SK-N-SH treated with all-trans-retinoic acid at 6 μM for 48 hours (cell line): ENCODE data around the gene ZNF749.

Source experiments
- ATAC-seq: fragments of 200-7000 bp; cut with Tn5 transposase; 3 replicates; pipeline ENCODE4 v1.9.1; 2020; ENCODE audit warnings: mild to moderate bottlenecking, moderate library complexity
- ARNTL ChIP-seq: fragments of 450-650 bp; formaldehyde crosslinking; IDR thresholded peaks from 2 replicates; pipeline ENCODE4 v1.5.0; 2020; ENCODE audit warnings: low read depth, mild to moderate bottlenecking, moderate library complexity, borderline replicate concordance
- BACH2 ChIP-seq: fragments of 250-450 bp; sonication (Bioruptor Pico); IDR thresholded peaks from 2 replicates; pipeline ENCODE4 v1.9.0; 2021; ENCODE audit warnings: mild to moderate bottlenecking, borderline replicate concordance
- CSDC2 ChIP-seq: fragments of 250-450 bp; sonication (Bioruptor Pico); IDR thresholded peaks from 2 replicates; pipeline ENCODE4 v1.5.0; 2020; ENCODE audit warnings: mild to moderate bottlenecking, moderate library complexity
- GLIS3 ChIP-seq: fragments of 250-450 bp; sonication (Bioruptor Pico); IDR thresholded peaks from 2 replicates; pipeline ENCODE4 v1.5.0; 2020; ENCODE audit warnings: mild to moderate bottlenecking, moderate library complexity
- ISL1 ChIP-seq: fragments of 250-450 bp; sonication (Bioruptor Pico); IDR thresholded peaks from 2 replicates; pipeline ENCODE4 v2.1.2; 2022; ENCODE audit warnings: mild to moderate bottlenecking, moderate library complexity
- OSR1 ChIP-seq: fragments of 250-450 bp; sonication (Bioruptor Pico); IDR thresholded peaks from 2 replicates; pipeline ENCODE4 v1.8.0; 2022; ENCODE audit warnings: moderate library complexity, mild to moderate bottlenecking, inconsistent platforms
- RARB ChIP-seq: fragments of 250-450 bp; sonication (Bioruptor Pico); IDR thresholded peaks from 2 replicates; pipeline ENCODE4 v1.8.0; 2021; ENCODE audit warnings: mild to moderate bottlenecking, moderate library complexity
- SNAI2 ChIP-seq: fragments of 250-450 bp; sonication (Bioruptor Pico); IDR thresholded peaks from 2 replicates; pipeline ENCODE4 v1.5.0; 2020; ENCODE audit warnings: mild to moderate bottlenecking, moderate library complexity
- TCF4 ChIP-seq: fragments of 250-450 bp; sonication (Bioruptor Pico); IDR thresholded peaks from 2 replicates; pipeline ENCODE4 v1.8.0; 2021; ENCODE audit warnings: mild to moderate bottlenecking, moderate library complexity, borderline replicate concordance
- TOX ChIP-seq: fragments of 250-450 bp; sonication (Bioruptor Pico); IDR thresholded peaks from 2 replicates; pipeline ENCODE4 v1.8.0; 2021; ENCODE audit warnings: mild to moderate bottlenecking, moderate library complexity, borderline replicate concordance
- ZC3H10 ChIP-seq: fragments of 250-450 bp; sonication (Bioruptor Pico); IDR thresholded peaks from 2 replicates; pipeline ENCODE4 v1.5.1; 2021; ENCODE audit warnings: mild to moderate bottlenecking, moderate library complexity
- ZFP3 ChIP-seq: fragments of 250-450 bp; sonication (Bioruptor Pico); IDR thresholded peaks from 2 replicates; pipeline ENCODE4 v1.5.0; 2020; ENCODE audit warnings: mild to moderate bottlenecking, moderate library complexity
- ZFP30 ChIP-seq: fragments of 450-650 bp; formaldehyde crosslinking; IDR thresholded peaks from 2 replicates; pipeline ENCODE4 v1.5.0; 2022; ENCODE audit warnings: mild to moderate bottlenecking, moderate library complexity
- ZNF565 ChIP-seq: fragments of 450-650 bp; formaldehyde crosslinking; conservative IDR thresholded peaks from 2 replicates; pipeline ENCODE4 v1.5.0; 2020; ENCODE audit warnings: low read depth, mild to moderate bottlenecking, moderate library complexity
- ZNF70 ChIP-seq: fragments of 450-650 bp; formaldehyde crosslinking; IDR thresholded peaks from 2 replicates; pipeline ENCODE4 v1.5.0; 2020; ENCODE audit warnings: mild to moderate bottlenecking, moderate library complexity
- TF ChIP-seq, protein P1 (sequence below): fragments of 250-450 bp; sonication (Bioruptor Pico); IDR thresholded peaks from 2 replicates; pipeline ENCODE4 v1.5.1; 2021; ENCODE audit warnings: mild to moderate bottlenecking, moderate library complexity
- TF ChIP-seq, protein P2 (sequence below): fragments of 250-450 bp; sonication (Bioruptor Pico); IDR thresholded peaks from 2 replicates; pipeline ENCODE4 v1.8.0; 2020; ENCODE audit warnings: mild to moderate bottlenecking, moderate library complexity, borderline replicate concordance
- TF ChIP-seq, protein P3 (sequence below): fragments of 250-450 bp; sonication (Bioruptor Pico); IDR thresholded peaks from 2 replicates; pipeline ENCODE4 v1.8.0; 2021; ENCODE audit warnings: low read depth, mild to moderate bottlenecking, moderate library complexity, borderline replicate concordance
- TF ChIP-seq, protein P4 (sequence below): fragments of 250-450 bp; sonication (Bioruptor Pico); IDR thresholded peaks from 2 replicates; pipeline ENCODE4 v1.5.1; 2020; ENCODE audit warnings: low read depth, mild to moderate bottlenecking, moderate library complexity

The ZNF749 gene

DNA sequence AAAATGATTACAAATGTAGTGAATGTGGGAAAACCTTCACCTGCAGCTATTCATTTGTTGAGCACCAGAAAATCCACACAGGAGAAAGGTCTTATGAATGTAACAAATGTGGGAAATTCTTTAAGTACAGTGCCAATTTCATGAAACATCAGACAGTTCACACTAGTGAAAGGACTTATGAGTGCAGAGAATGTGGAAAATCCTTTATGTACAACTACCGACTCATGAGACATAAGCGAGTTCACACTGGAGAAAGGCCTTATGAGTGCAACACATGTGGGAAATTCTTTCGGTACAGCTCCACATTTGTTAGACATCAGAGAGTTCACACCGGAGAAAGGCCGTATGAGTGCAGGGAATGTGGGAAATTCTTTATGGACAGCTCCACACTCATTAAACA is 36.3 kb upstream of the ZNF749 start (continued):
- TF ChIP-seq ZC3H10 (CRISPR knock-in tag), result no peak

- TF ChIP-seq, protein P1, sequence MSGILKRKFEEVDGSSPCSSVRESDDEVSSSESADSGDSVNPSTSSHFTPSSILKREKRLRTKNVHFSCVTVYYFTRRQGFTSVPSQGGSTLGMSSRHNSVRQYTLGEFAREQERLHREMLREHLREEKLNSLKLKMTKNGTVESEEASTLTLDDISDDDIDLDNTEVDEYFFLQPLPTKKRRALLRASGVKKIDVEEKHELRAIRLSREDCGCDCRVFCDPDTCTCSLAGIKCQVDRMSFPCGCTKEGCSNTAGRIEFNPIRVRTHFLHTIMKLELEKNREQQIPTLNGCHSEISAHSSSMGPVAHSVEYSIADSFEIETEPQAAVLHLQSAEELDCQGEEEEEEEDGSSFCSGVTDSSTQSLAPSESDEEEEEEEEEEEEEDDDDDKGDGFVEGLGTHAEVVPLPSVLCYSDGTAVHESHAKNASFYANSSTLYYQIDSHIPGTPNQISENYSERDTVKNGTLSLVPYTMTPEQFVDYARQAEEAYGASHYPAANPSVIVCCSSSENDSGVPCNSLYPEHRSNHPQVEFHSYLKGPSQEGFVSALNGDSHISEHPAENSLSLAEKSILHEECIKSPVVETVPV, result no peak
- TF ChIP-seq CSDC2 (CRISPR knock-in tag) (no peak), ZC3H10 (CRISPR knock-in tag) (no peak), GLIS3 (CRISPR knock-in tag) (no peak), ZFP30 (CRISPR knock-in tag) (no peak), ZNF565 (no peak), SNAI2 (CRISPR knock-in tag) (no peak), TCF4 (no peak), ISL1 (CRISPR knock-in tag) (no peak), OSR1 (CRISPR knock-in tag) (no peak), ZFP3 (no peak), ZNF70 (CRISPR knock-in tag) (no peak), RARB (CRISPR knock-in tag) (no peak), ARNTL (CRISPR knock-in tag) (no peak), BACH2 (CRISPR knock-in tag) (no peak)
- TF ChIP-seq, protein P2, sequence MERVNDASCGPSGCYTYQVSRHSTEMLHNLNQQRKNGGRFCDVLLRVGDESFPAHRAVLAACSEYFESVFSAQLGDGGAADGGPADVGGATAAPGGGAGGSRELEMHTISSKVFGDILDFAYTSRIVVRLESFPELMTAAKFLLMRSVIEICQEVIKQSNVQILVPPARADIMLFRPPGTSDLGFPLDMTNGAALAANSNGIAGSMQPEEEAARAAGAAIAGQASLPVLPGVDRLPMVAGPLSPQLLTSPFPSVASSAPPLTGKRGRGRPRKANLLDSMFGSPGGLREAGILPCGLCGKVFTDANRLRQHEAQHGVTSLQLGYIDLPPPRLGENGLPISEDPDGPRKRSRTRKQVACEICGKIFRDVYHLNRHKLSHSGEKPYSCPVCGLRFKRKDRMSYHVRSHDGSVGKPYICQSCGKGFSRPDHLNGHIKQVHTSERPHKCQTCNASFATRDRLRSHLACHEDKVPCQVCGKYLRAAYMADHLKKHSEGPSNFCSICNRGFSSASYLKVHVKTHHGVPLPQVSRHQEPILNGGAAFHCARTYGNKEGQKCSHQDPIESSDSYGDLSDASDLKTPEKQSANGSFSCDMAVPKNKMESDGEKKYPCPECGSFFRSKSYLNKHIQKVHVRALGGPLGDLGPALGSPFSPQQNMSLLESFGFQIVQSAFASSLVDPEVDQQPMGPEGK, result no peak
- TF ChIP-seq, protein P3, sequence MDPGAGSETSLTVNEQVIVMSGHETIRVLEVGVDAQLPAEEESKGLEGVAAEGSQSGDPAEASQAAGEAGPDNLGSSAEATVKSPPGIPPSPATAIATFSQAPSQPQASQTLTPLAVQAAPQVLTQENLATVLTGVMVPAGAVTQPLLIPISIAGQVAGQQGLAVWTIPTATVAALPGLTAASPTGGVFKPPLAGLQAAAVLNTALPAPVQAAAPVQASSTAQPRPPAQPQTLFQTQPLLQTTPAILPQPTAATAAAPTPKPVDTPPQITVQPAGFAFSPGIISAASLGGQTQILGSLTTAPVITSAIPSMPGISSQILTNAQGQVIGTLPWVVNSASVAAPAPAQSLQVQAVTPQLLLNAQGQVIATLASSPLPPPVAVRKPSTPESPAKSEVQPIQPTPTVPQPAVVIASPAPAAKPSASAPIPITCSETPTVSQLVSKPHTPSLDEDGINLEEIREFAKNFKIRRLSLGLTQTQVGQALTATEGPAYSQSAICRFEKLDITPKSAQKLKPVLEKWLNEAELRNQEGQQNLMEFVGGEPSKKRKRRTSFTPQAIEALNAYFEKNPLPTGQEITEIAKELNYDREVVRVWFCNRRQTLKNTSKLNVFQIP (CRISPR knock-in tag), result no peak
- TF ChIP-seq, protein P4, sequence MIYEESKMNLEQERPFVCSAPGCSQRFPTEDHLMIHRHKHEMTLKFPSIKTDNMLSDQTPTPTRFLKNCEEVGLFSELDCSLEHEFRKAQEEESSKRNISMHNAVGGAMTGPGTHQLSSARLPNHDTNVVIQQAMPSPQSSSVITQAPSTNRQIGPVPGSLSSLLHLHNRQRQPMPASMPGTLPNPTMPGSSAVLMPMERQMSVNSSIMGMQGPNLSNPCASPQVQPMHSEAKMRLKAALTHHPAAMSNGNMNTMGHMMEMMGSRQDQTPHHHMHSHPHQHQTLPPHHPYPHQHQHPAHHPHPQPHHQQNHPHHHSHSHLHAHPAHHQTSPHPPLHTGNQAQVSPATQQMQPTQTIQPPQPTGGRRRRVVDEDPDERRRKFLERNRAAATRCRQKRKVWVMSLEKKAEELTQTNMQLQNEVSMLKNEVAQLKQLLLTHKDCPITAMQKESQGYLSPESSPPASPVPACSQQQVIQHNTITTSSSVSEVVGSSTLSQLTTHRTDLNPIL (CRISPR knock-in tag), result no peak
- no peak for ATAC-seq
These were observed 31.2 kb upstream of the ZNF749 start for GRCh38 chr19:57403737-57404563.

DNA sequence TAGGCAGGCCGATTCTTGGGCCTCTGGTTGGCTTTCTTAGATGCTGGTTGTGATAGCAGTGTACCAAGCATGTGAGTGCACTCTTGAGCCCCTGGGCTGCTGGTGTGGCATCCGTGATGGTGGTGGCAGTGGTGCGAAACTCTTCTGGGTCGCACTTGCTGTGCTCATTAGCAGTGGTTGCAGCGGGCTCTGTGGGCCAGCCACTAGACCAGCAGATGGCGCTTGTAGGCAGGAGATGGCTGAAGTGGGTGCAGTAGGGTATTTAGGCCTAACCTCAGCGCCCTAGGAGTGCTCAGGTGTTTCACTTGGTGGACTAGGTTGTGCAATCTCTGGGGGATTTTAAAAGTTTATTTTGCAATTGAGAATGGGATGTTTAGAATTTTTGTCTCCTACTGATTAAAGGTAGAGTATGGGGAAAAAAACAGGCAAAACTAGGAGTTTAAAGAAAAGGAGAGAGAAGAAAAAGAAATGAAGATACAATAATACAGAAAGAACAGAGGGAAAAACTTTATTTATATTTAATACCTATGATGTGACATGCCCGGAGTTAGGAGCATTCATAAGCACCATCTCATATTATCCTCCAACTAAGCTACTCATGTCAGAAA is 28.5 kb upstream of the ZNF749 start:
- peak; percentile 53 for ATAC-seq
- TF ChIP-seq OSR1 (CRISPR knock-in tag) (no peak), RARB (CRISPR knock-in tag) (no peak), GLIS3 (CRISPR knock-in tag) (no peak), ZNF70 (CRISPR knock-in tag) (no peak), TOX (CRISPR knock-in tag) (no peak), ZNF565 (no peak)
- TF ChIP-seq, protein P1, result no peak
- TF ChIP-seq, protein P4 (CRISPR knock-in tag), result no peak
- TF ChIP-seq, all 23 proteins: peak for 0
